ENCODE results near the gene SYT5.
"Not testable (repeated sequence)": the region's sequence is repeated elsewhere in the genome, so short reads cannot be mapped to it uniquely, and the experiment has no call there.

The SYT5 gene

DNA sequence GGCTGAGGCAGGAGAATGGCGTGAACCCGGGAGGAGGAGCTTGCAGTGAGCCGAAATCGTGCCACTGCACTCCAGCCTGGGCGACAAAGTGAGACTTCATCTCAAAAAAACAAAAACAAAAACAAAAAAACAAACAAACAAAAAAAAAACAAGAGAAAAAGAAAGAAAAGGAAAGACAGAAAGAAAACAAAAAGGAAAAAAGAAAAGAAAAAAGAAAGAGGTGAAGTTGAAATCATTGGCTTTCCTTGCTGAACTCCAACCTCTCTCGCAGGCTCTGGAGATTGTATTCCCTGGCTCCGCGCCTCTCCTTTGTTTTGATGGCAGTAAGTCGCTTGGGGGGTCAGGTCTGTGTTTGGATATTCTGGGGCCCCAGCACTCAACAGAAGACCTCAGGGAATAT is 7.8 kb downstream of the SYT5 start:
- DNase-seq (ENCODE audit: low read depth in 4 of 4, low spot score in 1 of 4): not testable (repeated sequence)

DNA sequence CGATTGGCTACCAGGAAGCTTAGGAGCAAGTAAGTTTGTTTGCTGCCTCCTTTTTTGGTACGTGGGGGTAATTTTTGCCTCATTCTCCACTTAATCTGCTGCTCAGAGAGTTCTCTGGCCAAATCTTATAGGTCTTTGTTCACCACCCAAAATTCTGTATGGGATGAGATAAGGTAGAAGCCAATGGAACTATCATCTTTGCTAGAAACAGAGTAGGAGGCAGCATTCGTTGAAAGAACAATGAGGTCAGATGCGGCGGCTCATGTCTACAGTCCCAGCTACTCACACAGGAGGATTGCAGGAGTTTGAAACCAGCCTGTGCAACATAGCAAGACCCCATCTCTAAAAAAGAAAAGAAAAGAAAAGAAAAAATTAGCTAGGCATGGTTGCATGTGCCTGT is 8.6 kb downstream of the SYT5 start:
- DNase-seq (ENCODE audit: low read depth in 4 of 4, low spot score in 1 of 4): no peak

DNA sequence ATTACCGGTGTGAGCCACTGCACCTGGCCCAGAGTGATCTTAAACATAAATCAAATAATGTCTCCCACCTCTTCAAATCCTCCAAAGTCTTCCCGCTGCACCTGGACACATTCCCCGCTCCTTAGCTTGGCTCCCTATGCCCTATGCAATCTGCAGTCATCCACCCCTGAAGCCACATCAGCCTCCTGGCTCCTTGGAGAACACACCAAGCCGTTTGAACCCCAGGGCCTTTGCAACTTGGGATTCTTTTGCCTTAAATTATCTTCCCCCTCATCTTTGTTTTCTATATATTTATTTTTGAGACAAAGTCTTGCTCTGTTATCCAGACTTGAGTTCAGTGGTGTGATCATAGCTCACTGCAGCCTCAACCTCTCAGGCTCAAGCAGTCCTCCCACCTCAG is 11.0 kb downstream of the SYT5 start:
- DNase-seq (ENCODE audit: low read depth in 4 of 4, low spot score in 1 of 4): no peak

GRCh38 chr19:55166530-55167268 is 13.4 kb downstream of the SYT5 start, which contains the start of gene DNAAF3:
TSS of gene DNAAF3 (minus strand) at chr19:55166613. CDS start at chr19:55166413, 200 bp downstream.
- DNase-seq (ENCODE audit: low read depth in 4 of 4, low spot score in 1 of 4): peak in 3 of 4 experiments; percentile 42 to 76 (median 68)

GRCh38 chr19:55165952-55166529 is 14.0 kb downstream of the SYT5 start:
- DNase-seq (ENCODE audit: low read depth in 4 of 4, low spot score in 1 of 4): no peak

GRCh38 chr19:55161571-55162322 is 18.3 kb downstream of the SYT5 start:
- DNase-seq (ENCODE audit: low read depth in 4 of 4, low spot score in 1 of 4): no peak

DNA sequence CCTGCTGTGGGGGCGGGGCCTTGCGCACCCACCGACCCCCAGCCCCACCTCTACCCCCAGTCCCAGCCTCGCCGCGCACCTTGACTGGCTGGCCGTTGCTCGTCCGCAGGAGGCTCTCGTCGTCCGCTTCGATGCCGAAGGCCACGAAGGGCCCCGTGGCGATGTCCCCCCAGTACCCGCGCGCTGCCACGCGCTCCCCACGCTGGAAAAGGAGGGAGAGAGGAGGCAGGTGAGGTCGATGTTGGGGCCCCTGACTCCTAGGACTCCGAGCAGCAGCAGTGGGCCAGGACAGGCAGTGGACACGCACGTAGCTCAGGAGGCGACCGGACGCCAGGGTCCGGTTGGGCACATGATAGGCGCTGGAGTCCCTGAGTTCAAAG is 19.1 kb downstream of the SYT5 start:
- no peak for DNase-seq (ENCODE audit: low read depth in 4 of 4, low spot score in 1 of 4)

DNA sequence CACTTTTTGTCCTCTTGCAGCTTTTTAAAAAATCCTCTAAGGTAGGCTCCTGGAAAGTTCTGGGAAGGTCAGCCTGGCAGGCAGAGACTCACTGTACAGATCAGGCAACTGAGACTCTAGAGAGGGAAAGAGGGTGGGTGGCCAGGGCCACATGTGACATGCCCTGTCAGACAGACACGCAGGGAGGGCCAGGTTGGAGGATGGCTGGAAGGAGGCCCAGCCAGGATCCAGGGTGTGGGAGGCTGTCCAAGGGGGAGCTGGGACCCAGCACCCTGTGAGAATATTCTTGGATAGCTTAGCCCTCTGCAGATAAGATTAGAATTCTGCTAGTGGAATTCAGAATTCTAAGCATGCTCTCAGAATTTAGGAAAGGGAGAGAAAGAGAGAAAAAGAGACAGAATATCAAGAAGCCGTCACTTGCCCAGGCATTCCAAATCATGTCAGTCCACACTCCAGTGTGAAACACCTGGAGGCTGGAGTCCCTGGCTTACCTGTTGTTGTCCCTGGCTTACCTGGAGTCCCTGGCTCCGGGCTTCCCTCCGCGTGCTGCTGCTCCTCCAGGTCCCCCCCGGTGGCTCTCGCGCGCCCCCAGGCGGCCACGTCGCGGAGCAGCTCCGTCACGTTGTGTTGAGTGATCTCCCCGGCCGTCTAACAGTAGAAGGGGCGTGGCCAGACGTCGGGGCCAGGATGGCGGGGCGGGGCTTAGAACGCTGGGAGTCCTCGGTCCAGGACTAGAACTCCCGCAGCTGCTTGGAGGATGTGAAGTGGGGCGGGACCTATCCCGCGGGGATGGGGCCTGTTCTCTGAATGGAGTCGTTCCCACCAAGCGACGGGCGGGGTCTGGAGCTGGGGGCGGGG is 19.7 kb downstream of the SYT5 start:
- peak; percentile 68 to 86 (median 82) for DNase-seq (ENCODE audit: low read depth in 4 of 4, low spot score in 1 of 4)

DNA sequence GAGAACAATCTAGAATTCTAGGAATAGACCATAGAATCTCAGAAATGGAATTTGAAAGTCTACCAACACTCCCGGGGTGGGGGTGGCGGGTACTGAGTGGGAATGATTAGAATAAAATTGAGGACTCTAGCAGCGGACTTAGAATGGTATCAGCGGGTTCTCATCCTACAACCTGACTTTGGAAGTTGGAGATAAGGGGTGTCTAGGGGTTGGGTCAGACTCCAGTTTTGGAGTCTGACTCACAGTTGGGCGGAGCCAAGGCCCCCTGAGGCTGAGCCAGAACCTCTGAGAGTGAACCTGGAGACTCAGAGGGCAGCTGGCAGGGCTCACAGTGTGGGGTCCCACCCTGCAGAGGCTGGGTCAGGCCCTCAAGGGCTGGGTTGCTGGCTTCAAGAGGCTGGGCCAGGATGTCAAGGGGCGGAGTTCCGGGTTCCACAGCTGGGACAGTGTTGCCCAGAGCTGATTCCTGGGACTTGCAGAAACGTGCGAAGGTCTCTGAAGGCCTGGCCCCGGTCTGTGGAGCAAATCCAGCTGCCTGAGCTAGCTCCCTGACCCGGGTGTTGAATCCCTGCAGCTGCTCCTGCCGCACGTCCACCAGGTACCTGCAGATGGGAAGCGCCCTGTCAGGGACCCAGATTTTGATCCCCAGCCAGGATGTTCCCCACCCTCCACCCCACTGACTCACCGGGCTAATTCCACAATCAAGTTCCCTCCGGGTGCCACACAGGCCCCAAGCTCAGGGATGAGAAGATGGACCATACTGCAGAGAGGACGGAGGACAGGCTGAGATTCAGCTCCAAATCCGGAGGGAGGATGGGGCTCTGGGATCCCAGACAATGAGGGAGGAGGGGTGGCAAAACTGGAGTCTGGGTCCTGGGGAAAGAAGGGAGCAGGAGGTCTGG is 21.0 kb downstream of the SYT5 start:
- DNase-seq (ENCODE audit: low read depth in 4 of 4, low spot score in 1 of 4): no peak

DNA sequence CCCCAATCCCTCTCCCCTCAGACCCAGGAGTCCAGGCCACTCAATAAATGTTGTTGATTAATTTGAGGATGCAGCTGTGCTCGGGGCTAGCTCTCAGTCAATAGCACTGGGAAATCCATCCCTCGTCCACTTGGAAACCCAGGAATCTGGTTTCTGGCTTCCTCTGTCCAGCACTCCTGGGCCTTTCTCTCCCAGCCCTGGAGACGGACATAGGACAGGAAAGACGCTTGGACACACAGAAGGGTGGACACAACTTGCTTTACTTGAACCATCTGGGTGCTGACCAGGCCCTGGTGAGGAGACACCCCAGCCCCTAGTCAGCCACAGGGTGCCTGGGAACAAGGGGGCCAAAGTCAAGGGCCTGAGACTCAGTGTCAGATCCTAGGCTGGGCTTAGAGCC is 21.7 kb downstream of the SYT5 start:
- DNase-seq (ENCODE audit: low read depth in 4 of 4, low spot score in 1 of 4): no peak

- DNase-seq (ENCODE audit: low read depth in 4 of 4, low spot score in 1 of 4): no peak
These were observed 22.8 kb downstream of the SYT5 start, which contains the start of gene TNNI3 for GRCh38 chr19:55157064-55157908. TSS of gene TNNI3 (minus strand) at chr19:55157732. CDS start at chr19:55157589, 143 bp downstream.

GRCh38 chr19:55156202-55157063 is 23.7 kb downstream of the SYT5 start:
- DNase-seq (ENCODE audit: low read depth in 4 of 4, low spot score in 1 of 4): no peak

DNA sequence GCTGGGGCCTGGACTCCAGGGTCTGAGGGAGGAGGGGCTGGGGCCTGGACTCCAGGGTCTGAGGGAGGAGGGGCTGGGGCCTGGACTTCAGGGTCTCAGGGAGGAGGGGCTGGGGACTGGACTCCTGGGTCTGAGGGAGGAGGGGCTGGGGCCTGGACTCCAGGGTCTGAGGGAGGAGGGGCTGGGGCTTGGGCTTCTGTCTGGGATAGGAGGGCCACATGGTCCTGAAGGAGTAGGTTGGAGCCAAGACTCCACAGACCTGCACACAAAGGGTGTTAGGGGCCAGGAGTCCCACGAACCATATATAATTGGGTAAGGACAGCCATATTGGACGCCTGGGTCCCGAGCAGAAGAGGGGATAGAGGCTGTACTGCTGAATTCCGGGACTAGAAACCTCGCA is 24.3 kb downstream of the SYT5 start:
- not testable (repeated sequence) for DNase-seq (ENCODE audit: low read depth in 4 of 4, low spot score in 1 of 4)

- DNase-seq (ENCODE audit: low read depth in 4 of 4, low spot score in 1 of 4): no peak
These were observed 26.3 kb downstream of the SYT5 start for GRCh38 chr19:55153652-55154264.

GRCh38 chr19:55152017-55152416 is 28.1 kb downstream of the SYT5 start:
- no peak for DNase-seq (ENCODE audit: low read depth in 4 of 4, low spot score in 1 of 4)

GRCh38 chr19:55149078-55150003 is 30.7 kb downstream of the SYT5 start, which contains the start of gene TNNT1:
TSS of gene TNNT1 (minus strand) at chr19:55149206. CDS start at chr19:55147157, 2,049 bp downstream.
- no peak for DNase-seq (ENCODE audit: low read depth in 4 of 4, low spot score in 1 of 4)

Measured in stimulated activated CD4-positive, alpha-beta T cell treated with anti-CD3 and anti-CD28 coated beads, Interleukin-1b, Interleukin-23, amount 100 ng/mL, for 24 hours (primary cell).